HL-60 (cell line): ENCODE data around the gene IMPACT.

ENCODE experiments used
- DNase-seq, 2 experiments: peaks; one replicate each; pipeline ENCODE4 v3.0.0-alpha.2; 2010 to 2020; ENCODE audit warnings: low read depth in 1 of 2, low spot score in 1 of 2
- H3K27ac ChIP-seq: fragments of 250-450 bp; sonication (Bioruptor Pico); replicated peaks from 2 replicates; pipeline ENCODE4 v1.5.1; 2020; ENCODE audit warnings: mild to moderate bottlenecking, moderate library complexity
- H3K27me3 ChIP-seq: fragments of 250-450 bp; sonication (Bioruptor Pico); 2 replicates; pipeline ENCODE4 v1.5.1; 2021; ENCODE audit warnings: mild to moderate bottlenecking, moderate library complexity; ENCODE audit not compliant: insufficient read depth, poor library complexity, severe bottlenecking
- H3K4me3 ChIP-seq: replicated peaks from 2 replicates; pipeline ENCODE4 v1.5.1; 2011; ENCODE audit warnings: mild to moderate bottlenecking, control low read depth, low read length; ENCODE audit not compliant: insufficient read depth
- CTCF ChIP-seq: IDR thresholded peaks from one replicate; pipeline ENCODE4 v1.5.1; 2011; ENCODE audit warnings: low read length, control low read depth, inconsistent platforms; ENCODE audit not compliant: insufficient read depth
- GABPA ChIP-seq: IDR thresholded peaks from 2 replicates; pipeline ENCODE4 v1.6.1; 2012; ENCODE audit warnings: low read depth
- POLR2AphosphoS5 ChIP-seq: IDR thresholded peaks from 2 replicates; pipeline ENCODE4 v1.6.1; 2012; ENCODE audit warnings: low read depth
- REST ChIP-seq: IDR thresholded peaks from 2 replicates; pipeline ENCODE4 v1.6.1; 2012; ENCODE audit warnings: low read depth; ENCODE audit not compliant: insufficient replicate concordance
- SPI1 ChIP-seq: IDR thresholded peaks from 2 replicates; pipeline ENCODE4 v1.6.1; 2012; ENCODE audit warnings: low read depth, mild to moderate bottlenecking, borderline replicate concordance
- long read RNA-seq: library from polyadenylated mRNA; unstranded; transcript quantifications from one replicate; pipeline ENCODE4 v2.0.0, GENCODE V29; 2020

The IMPACT gene
- long read RNA-seq, transcript IMPACT-207 (12 exons, 3,203 nt), result minor isoform, 15 of 576 reads
- long read RNA-seq, transcript IMPACT-201 (11 exons, 3,792 nt), result major isoform, 488 of 576 reads
- long read RNA-seq, transcript IMPACT-204 (10 exons, 2,948 nt), result minor isoform, 7 of 576 reads
- long read RNA-seq, partial matches to known transcripts, result 23 of 576 reads
- long read RNA-seq, other reads (novel, unspliced or antisense), result 43 of 576 reads

- Histone ChIP-seq H3K27ac (peak within 1 kb of the TSS; percentile 93), H3K27me3 (no peaks in the 10 kb centered on the region), H3K4me3 (peak within 1 kb of the TSS; percentile 70)
- TF ChIP-seq SPI1, result peak; percentile 30
- peak; percentile 69 for TF ChIP-seq REST
- no peak for TF ChIP-seq CTCF
- TF ChIP-seq POLR2AphosphoS5, result peak; percentile 91
- peak; percentile 98 for TF ChIP-seq GABPA
- peak; percentile 85 to 86 for DNase-seq
Measured at GRCh38 chr18:24426398-24427294, at the start of gene IMPACT. Gene IMPACT (plus strand): TSS chr18:24426670. CDS start chr18:24426757, 87 bp downstream.

GRCh38 chr18:24378598-24378997 is 47.9 kb upstream of the IMPACT start:
- Histone ChIP-seq H3K27me3 (no peaks in the 10 kb centered on the region), H3K4me3 (no peak overlapping the region), H3K27ac (no peak overlapping the region)
- TF ChIP-seq SPI1, result no peak
- TF ChIP-seq POLR2AphosphoS5, result no peak
- TF ChIP-seq CTCF, result no peak
- no peak for TF ChIP-seq REST
- TF ChIP-seq GABPA, result no peak
- DNase-seq, result no peak

GRCh38 chr18:24380163-24380747 is 46.2 kb upstream of the IMPACT start:
- Histone ChIP-seq H3K27me3 (no peaks in the 10 kb centered on the region), H3K4me3 (no peak overlapping the region), H3K27ac (0 out of 2 replicates have a peak overlapping the region, but pooled peaks have one; percentile 12)
- TF ChIP-seq REST, result no peak
- TF ChIP-seq SPI1, result no peak
- no peak for TF ChIP-seq CTCF
- TF ChIP-seq GABPA, result no peak
- no peak for TF ChIP-seq POLR2AphosphoS5
- DNase-seq, result no peak
